Natural killer cell (primary cell): ENCODE data around the gene IFNAR2. TPM values are rescaled to one million over a fixed set of nuclear protein-coding genes. Genes with fewer than 3 reads are reported as not detected.

Experiments used
- ATAC-seq, 3 donors: fragments of 150-1000 bp in 2 of 3; fragments of 200-7000 bp in 1 of 3; cut with Tn5 transposase; 1 replicate in 1 of 3; 2 replicates in 2 of 3; pipeline ENCODE4 v1.10.0; 2021; ENCODE audit warnings: mild to moderate bottlenecking in 2 of 3, moderate library complexity in 2 of 3
- DNase-seq, 2 donors: peaks; one replicate each; pipeline versions ENCODE4 v3.0.0 to v3.0.0-alpha.2; 2013 to 2021; ENCODE audit warnings: mixed read lengths in 1 of 2
- H3K27ac ChIP-seq: one replicate; pipeline ENCODE4 v1.5.1; 2013; ENCODE audit warnings: mild to moderate bottlenecking, low read length
- H3K27me3 ChIP-seq: one replicate; pipeline ENCODE4 v1.6.1; 2013; ENCODE audit warnings: low read length; ENCODE audit not compliant: control insufficient read depth, insufficient read depth
- H3K36me3 ChIP-seq: one replicate; pipeline ENCODE4 v1.6.1; 2013; ENCODE audit warnings: low read length; ENCODE audit not compliant: control insufficient read depth, insufficient read depth
- H3K4me1 ChIP-seq: one replicate; pipeline ENCODE4 v1.6.1; 2013; ENCODE audit warnings: low read length; ENCODE audit not compliant: control insufficient read depth, insufficient read depth
- H3K4me3 ChIP-seq: one replicate; pipeline ENCODE4 v1.5.1; 2013; ENCODE audit warnings: low read length
- H3K9me3 ChIP-seq: one replicate; pipeline ENCODE4 v1.6.1; 2013; ENCODE audit warnings: low read length; ENCODE audit not compliant: control insufficient read depth, insufficient read depth
- H3K27ac Mint-ChIP-seq, 2 donors: one replicate each; pipeline ENCODE4 v1.8.0; 2022; ENCODE audit warnings: mild to moderate bottlenecking in 2 of 2, mixed read lengths in 2 of 2, moderate library complexity in 1 of 2
- H3K27me3 Mint-ChIP-seq, 2 donors: one replicate each; pipeline ENCODE4 v1.8.0; 2022; ENCODE audit warnings: low read depth in 2 of 2, mixed read lengths in 2 of 2
- H3K36me3 Mint-ChIP-seq: one replicate; pipeline ENCODE4 v1.8.0; 2022; ENCODE audit warnings: mixed read lengths
- H3K4me1 Mint-ChIP-seq, 2 donors: one replicate each; pipeline ENCODE4 v1.8.0; 2022; ENCODE audit warnings: mixed read lengths in 2 of 2
- H3K4me3 Mint-ChIP-seq: one replicate; pipeline ENCODE4 v1.8.0; 2022; ENCODE audit warnings: mild to moderate bottlenecking, moderate library complexity, mixed read lengths
- H3K9me3 Mint-ChIP-seq, 2 donors: one replicate each; pipeline ENCODE4 v1.8.0; 2022; ENCODE audit warnings: mixed read lengths in 2 of 2
- WGBS: methylation state at CpG from one replicate; pipeline ENCODE4 v1.1.7; 2013; ENCODE audit warnings: missing lambda C conversion rate; ENCODE audit not compliant: insufficient coverage; 5-methylcytosine and 5-hydroxymethylcytosine counted together
- intact Hi-C: fragments of 100-400 bp; cut with micrococcal nuclease; formaldehyde crosslinking; loops from one replicate; pipeline ENCODE4 v1.14.2; 2022
- total RNA-seq, 4 donors: library from RNA; stranded (reverse); fragments of 120-200 nt in 1 of 4; gene quantifications; one replicate each; pipeline versions ENCODE4 v1.2.3 to v1.2.4, GENCODE V29; 2013 to 2022
- TF ChIP-seq, protein P1 (sequence below): fragments of 200-600 bp; IDR thresholded peaks from one replicate; pipeline ENCODE4 v1.8.0; 2022; ENCODE audit warnings: antibody characterized with exemption

The IFNAR2 gene
- total RNA-seq, 3 donors from 2014 or later (not counting 1 experiment from before 2014, with no cell fraction given), result 65.4 to 105 (median 70.9) TPM

DNA sequence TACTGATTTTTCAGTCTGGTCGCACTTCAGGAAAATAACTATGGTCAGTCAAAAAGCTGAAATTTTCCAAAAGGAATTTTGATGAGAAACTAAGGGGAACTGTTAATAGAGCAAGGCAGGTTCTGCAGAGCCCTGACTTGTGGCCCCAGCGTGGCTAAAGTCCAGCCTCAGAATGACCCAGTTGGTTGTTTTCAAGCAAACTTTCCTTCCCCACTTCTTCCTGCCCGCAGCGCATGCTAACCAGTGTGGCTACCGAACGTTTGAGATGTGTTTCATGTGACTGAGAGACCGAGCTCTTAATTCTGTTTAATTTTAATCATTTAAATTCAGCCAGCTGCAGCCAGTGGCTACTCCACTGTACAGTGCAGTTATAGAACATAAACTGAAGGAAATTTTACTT, 30.3 kb downstream of the IFNAR2 start:
- peak overlapping the region; percentile 21 for H3K27ac ChIP-seq
- H3K36me3 ChIP-seq, result peaks cover 65% of the 10 kb centered on the region

DNA sequence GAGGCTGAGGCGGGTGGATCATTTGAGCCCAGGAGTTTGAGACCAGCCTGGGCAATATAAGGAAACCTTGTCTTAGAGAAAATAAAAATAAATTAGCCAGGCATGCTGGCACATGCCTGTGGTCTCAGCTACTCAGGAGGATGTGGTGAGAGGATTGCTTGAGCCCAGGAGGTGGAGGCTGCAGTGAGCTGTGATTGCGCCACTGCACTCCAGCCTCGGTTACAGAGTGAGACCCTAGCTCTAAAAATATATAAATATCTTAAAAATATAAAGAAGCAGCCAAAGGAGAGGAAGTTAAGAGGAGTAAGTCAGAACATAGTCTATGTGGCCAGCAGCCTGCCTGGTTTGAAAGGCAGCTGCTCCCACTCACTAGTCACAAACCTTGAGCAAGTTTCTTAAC, 31.9 kb downstream of the IFNAR2 start:
- H3K4me1 Mint-ChIP-seq, result peaks cover 61 to 62% of the 10 kb centered on the region in 2 donors
- peak overlapping the region; percentile 62 for H3K4me3 Mint-ChIP-seq
- no peaks in the 10 kb centered on the region for H3K27me3 Mint-ChIP-seq
- H3K36me3 Mint-ChIP-seq, result peaks cover 5% of the 10 kb centered on the region
- no peaks in the 10 kb centered on the region for H3K9me3 Mint-ChIP-seq
- WGBS, result 31% methylated on average over 1 of the region's 3 CpGs
- Histone ChIP-seq H3K27me3 (no peaks in the 10 kb centered on the region), H3K27ac (peak overlapping the region; percentile 56), H3K4me1 (peaks cover 51% of the 10 kb centered on the region), H3K9me3 (no peaks in the 10 kb centered on the region), H3K4me3 (no peak overlapping the region), H3K36me3 (peaks cover 50% of the 10 kb centered on the region)
- peak overlapping the region; percentile 64 to 78 for H3K27ac Mint-ChIP-seq
- intact Hi-C loops, result loop anchor here (2.0 to 10.0 kb wide), 2 partner anchors 23 to 53 kb away; no protein-coding TSS in a partner anchor
- ATAC-seq (peak in 2 of 3 donors; percentile 12 to 37), DNase-seq (peak; percentile 23 to 42)
- TF ChIP-seq, protein P1, sequence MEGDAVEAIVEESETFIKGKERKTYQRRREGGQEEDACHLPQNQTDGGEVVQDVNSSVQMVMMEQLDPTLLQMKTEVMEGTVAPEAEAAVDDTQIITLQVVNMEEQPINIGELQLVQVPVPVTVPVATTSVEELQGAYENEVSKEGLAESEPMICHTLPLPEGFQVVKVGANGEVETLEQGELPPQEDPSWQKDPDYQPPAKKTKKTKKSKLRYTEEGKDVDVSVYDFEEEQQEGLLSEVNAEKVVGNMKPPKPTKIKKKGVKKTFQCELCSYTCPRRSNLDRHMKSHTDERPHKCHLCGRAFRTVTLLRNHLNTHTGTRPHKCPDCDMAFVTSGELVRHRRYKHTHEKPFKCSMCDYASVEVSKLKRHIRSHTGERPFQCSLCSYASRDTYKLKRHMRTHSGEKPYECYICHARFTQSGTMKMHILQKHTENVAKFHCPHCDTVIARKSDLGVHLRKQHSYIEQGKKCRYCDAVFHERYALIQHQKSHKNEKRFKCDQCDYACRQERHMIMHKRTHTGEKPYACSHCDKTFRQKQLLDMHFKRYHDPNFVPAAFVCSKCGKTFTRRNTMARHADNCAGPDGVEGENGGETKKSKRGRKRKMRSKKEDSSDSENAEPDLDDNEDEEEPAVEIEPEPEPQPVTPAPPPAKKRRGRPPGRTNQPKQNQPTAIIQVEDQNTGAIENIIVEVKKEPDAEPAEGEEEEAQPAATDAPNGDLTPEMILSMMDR, result no peak

More for the DNA sequence above, 30.3 kb downstream of the IFNAR2 start:
- Histone ChIP-seq H3K9me3 (no peaks in the 10 kb centered on the region), H3K4me3 (no peak overlapping the region), H3K27me3 (no peaks in the 10 kb centered on the region), H3K4me1 (peaks cover 43% of the 10 kb centered on the region)
- DNase-seq (peak; percentile 15 to 34), ATAC-seq (peak; percentile 39 to 57 (median 42))
- Mint-ChIP-seq H3K36me3 (peaks cover 12% of the 10 kb centered on the region), H3K4me3 (peak overlapping the region; percentile 58), H3K4me1 (peaks cover 57 to 60% of the 10 kb centered on the region in 2 donors), H3K9me3 (no peaks in the 10 kb centered on the region), H3K27ac (peak overlapping the region; percentile 9 to 53), H3K27me3 (no peaks in the 10 kb centered on the region)
- TF ChIP-seq, protein P1, result no peak
- 21% methylated on average over 6 of the region's 7 CpGs for WGBS
- intact Hi-C loops, result loop anchor here (2.0 to 10.0 kb wide), 2 partner anchors 21 to 55 kb away; no protein-coding TSS in a partner anchor

DNA sequence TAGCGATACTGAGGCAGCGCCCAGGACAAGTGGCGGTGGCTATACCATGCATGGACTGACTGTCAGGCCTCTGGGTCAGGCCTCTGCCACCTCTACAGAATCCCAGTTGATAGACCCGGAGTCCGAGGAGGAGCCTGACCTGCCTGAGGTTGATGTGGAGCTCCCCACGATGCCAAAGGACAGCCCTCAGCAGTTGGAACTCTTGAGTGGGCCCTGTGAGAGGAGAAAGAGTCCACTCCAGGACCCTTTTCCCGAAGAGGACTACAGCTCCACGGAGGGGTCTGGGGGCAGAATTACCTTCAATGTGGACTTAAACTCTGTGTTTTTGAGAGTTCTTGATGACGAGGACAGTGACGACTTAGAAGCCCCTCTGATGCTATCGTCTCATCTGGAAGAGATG, 33.2 kb downstream of the IFNAR2 start:
- Histone ChIP-seq H3K27me3 (no peaks in the 10 kb centered on the region), H3K27ac (no peak overlapping the region), H3K9me3 (no peaks in the 10 kb centered on the region), H3K36me3 (peaks cover 37% of the 10 kb centered on the region), H3K4me1 (peaks cover 59% of the 10 kb centered on the region), H3K4me3 (no peak overlapping the region)
- Mint-ChIP-seq H3K9me3 (no peaks in the 10 kb centered on the region), H3K4me1 (peaks cover 62 to 65% of the 10 kb centered on the region in 2 donors), H3K27ac (peak overlapping the region in 1 of 2 donors; percentile 64), H3K27me3 (no peaks in the 10 kb centered on the region), H3K36me3 (no peaks in the 10 kb centered on the region), H3K4me3 (peak overlapping the region; percentile 49)
- 95% methylated on average over 11 of the region's 11 CpGs for WGBS
- DNase-seq, result peak in 1 of 2 donors; percentile 4
- intact Hi-C loops, result loop anchor here (10.0 kb wide), 1 partner anchor 52 kb away; no protein-coding TSS in a partner anchor
- TF ChIP-seq, protein P1, result no peak
- no peak for ATAC-seq

DNA sequence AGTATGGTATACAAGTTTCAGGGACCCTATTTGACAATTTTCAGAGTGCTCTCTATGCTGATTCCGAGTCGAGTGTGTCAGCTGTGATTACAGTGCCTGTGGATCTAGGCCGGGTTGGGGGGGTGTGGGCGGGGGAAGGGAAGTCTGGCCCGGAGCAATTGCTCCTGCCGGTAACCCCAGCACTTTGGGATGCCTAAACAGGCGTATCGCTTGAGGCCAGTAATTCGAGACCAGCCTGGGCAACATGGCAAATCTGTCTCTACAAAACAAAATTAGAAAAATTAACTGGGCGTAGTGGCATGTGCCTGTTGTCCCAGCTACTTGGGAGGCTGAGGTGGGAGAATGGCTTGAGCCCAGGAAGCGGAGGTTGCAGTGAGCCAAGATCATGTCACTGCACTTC, 34.8 kb downstream of the IFNAR2 start:
- Mint-ChIP-seq H3K9me3 (no peaks in the 10 kb centered on the region), H3K4me3 (no peak overlapping the region), H3K27ac (peak overlapping the region; percentile 56 to 64), H3K4me1 (peaks cover 60 to 65% of the 10 kb centered on the region in 2 donors), H3K36me3 (no peaks in the 10 kb centered on the region), H3K27me3 (no peaks in the 10 kb centered on the region)
- Histone ChIP-seq H3K4me1 (peaks cover 65% of the 10 kb centered on the region), H3K9me3 (no peaks in the 10 kb centered on the region), H3K4me3 (no peak overlapping the region), H3K27ac (peak overlapping the region; percentile 88), H3K36me3 (peaks cover 30% of the 10 kb centered on the region), H3K27me3 (no peaks in the 10 kb centered on the region)
- intact Hi-C loops, result loop anchor here (10.0 kb wide), 1 partner anchor 50 kb away; no protein-coding TSS in a partner anchor
- WGBS, result 96% methylated on average over 11 of the region's 11 CpGs
- peak in 1 of 2 donors; percentile 0 for DNase-seq
- TF ChIP-seq, protein P1, result no peak
- no peak for ATAC-seq
